HG03064 (cell line): ENCODE data around the gene WASL.
A peak's percentile ranks its signal among the peaks of the same experiment; 100 is the strongest.

Experiments used
- ATAC-seq: cut with Tn5 transposase; IDR thresholded peaks from one replicate; pipeline ENCODE4 v1.9.1; 2021; ENCODE audit warnings: low read depth; ENCODE audit not compliant: unreplicated experiment

WASL gene

GRCh38 chr7:123770378-123770777 lies 21.6 kb upstream of the WASL start:
- ATAC-seq = peak; percentile 64

- ATAC-seq = no peak
Measured at GRCh38 chr7:123769371-123769770, 20.6 kb upstream of the WASL start.

GRCh38 chr7:123768493-123768892 lies 19.7 kb upstream of the WASL start:
- ATAC-seq = no peak

GRCh38 chr7:123763191-123763661 lies 14.4 kb upstream of the WASL start:
- ATAC-seq = no peak

- ATAC-seq = no peak
Measured at GRCh38 chr7:123761729-123762128, 12.9 kb upstream of the WASL start.

GRCh38 chr7:123757095-123757494 lies 8.3 kb upstream of the WASL start:
- no peak for ATAC-seq

- ATAC-seq = no peak
Measured at GRCh38 chr7:123755338-123755737, 6.5 kb upstream of the WASL start.

GRCh38 chr7:123754271-123754871 lies 5.6 kb upstream of the WASL start:
- ATAC-seq = no peak

GRCh38 chr7:123752534-123752933 lies 3.7 kb upstream of the WASL start:
- no peak for ATAC-seq

- ATAC-seq = no peak
Measured at GRCh38 chr7:123751821-123752220, 3.0 kb upstream of the WASL start.

GRCh38 chr7:123750389-123751230 lies 1.8 kb upstream of the WASL start:
- no peak for ATAC-seq

- peak; percentile 17 for ATAC-seq
Measured at GRCh38 chr7:123749537-123749857, 694 bp upstream of the WASL start.

GRCh38 chr7:123748171-123748733 lies 551 bp downstream of the WASL start:
- ATAC-seq = peak; percentile 12

GRCh38 chr7:123747620-123748141 lies 1.1 kb downstream of the WASL start:
- no peak for ATAC-seq

GRCh38 chr7:123746931-123747488 lies 1.8 kb downstream of the WASL start:
- ATAC-seq = no peak

- ATAC-seq = no peak
Measured at GRCh38 chr7:123746055-123746454, 2.7 kb downstream of the WASL start.

- ATAC-seq = no peak
Measured at GRCh38 chr7:123745437-123745836, 3.4 kb downstream of the WASL start.

GRCh38 chr7:123744416-123744815 lies 4.4 kb downstream of the WASL start:
- no peak for ATAC-seq

- ATAC-seq = no peak
Measured at GRCh38 chr7:123741940-123742339, 6.9 kb downstream of the WASL start.

- no peak for ATAC-seq
Measured at GRCh38 chr7:123738808-123739207, 10.0 kb downstream of the WASL start.

- no peak for ATAC-seq
Measured at GRCh38 chr7:123738356-123738755, 10.4 kb downstream of the WASL start.
